SK-N-SH treated with all-trans-retinoic acid at 6 μM for 48 hours (cell line): ENCODE measurements around the gene NBPF26.
"Not testable (repeated sequence)": the region's sequence is repeated elsewhere in the genome, so short reads cannot be mapped to it uniquely, and the experiment has no call there.

Experiments
- ATAC-seq: fragments of 200-7000 bp; cut with Tn5 transposase; 3 replicates; pipeline ENCODE4 v1.9.1; 2020; ENCODE audit warnings: mild to moderate bottlenecking, moderate library complexity
- ARNTL ChIP-seq: fragments of 450-650 bp; formaldehyde crosslinking; IDR thresholded peaks from 2 replicates; pipeline ENCODE4 v1.5.0; 2020; ENCODE audit warnings: low read depth, mild to moderate bottlenecking, moderate library complexity, borderline replicate concordance
- CREB5 ChIP-seq: fragments of 250-450 bp; sonication (Bioruptor Pico); IDR thresholded peaks from 2 replicates; pipeline ENCODE4 v1.5.1; 2020; ENCODE audit warnings: low read depth, mild to moderate bottlenecking, moderate library complexity
- CSDC2 ChIP-seq: fragments of 250-450 bp; sonication (Bioruptor Pico); IDR thresholded peaks from 2 replicates; pipeline ENCODE4 v1.5.0; 2020; ENCODE audit warnings: mild to moderate bottlenecking, moderate library complexity
- CSRNP3 ChIP-seq: fragments of 250-450 bp; sonication (Bioruptor Pico); IDR thresholded peaks from 2 replicates; pipeline ENCODE4 v1.5.1; 2021; ENCODE audit warnings: mild to moderate bottlenecking, moderate library complexity
- ESRRG ChIP-seq: fragments of 250-450 bp; sonication (Bioruptor Pico); IDR thresholded peaks from 2 replicates; pipeline ENCODE4 v1.6.1; 2021; ENCODE audit warnings: mild to moderate bottlenecking
- GLIS3 ChIP-seq: fragments of 250-450 bp; sonication (Bioruptor Pico); IDR thresholded peaks from 2 replicates; pipeline ENCODE4 v1.5.0; 2020; ENCODE audit warnings: mild to moderate bottlenecking, moderate library complexity
- ISL1 ChIP-seq: fragments of 250-450 bp; sonication (Bioruptor Pico); IDR thresholded peaks from 2 replicates; pipeline ENCODE4 v2.1.2; 2022; ENCODE audit warnings: mild to moderate bottlenecking, moderate library complexity
- PATZ1 ChIP-seq: fragments of 250-450 bp; sonication (Bioruptor Pico); IDR thresholded peaks from 2 replicates; pipeline ENCODE4 v1.8.0; 2020; ENCODE audit warnings: mild to moderate bottlenecking, moderate library complexity, borderline replicate concordance
- POU6F1 ChIP-seq: fragments of 250-450 bp; sonication (Bioruptor Pico); IDR thresholded peaks from 2 replicates; pipeline ENCODE4 v1.8.0; 2021; ENCODE audit warnings: low read depth, mild to moderate bottlenecking, moderate library complexity, borderline replicate concordance
- PPARA ChIP-seq: fragments of 250-450 bp; sonication (Bioruptor Pico); IDR thresholded peaks from 2 replicates; pipeline ENCODE4 v1.5.0; 2020; ENCODE audit warnings: mild to moderate bottlenecking, borderline replicate concordance
- RARB ChIP-seq: fragments of 250-450 bp; sonication (Bioruptor Pico); IDR thresholded peaks from 2 replicates; pipeline ENCODE4 v1.8.0; 2021; ENCODE audit warnings: mild to moderate bottlenecking, moderate library complexity
- SNAI2 ChIP-seq: fragments of 250-450 bp; sonication (Bioruptor Pico); IDR thresholded peaks from 2 replicates; pipeline ENCODE4 v1.5.0; 2020; ENCODE audit warnings: mild to moderate bottlenecking, moderate library complexity
- TCF4 ChIP-seq: fragments of 250-450 bp; sonication (Bioruptor Pico); IDR thresholded peaks from 2 replicates; pipeline ENCODE4 v1.8.0; 2021; ENCODE audit warnings: mild to moderate bottlenecking, moderate library complexity, borderline replicate concordance
- TOX ChIP-seq: fragments of 250-450 bp; sonication (Bioruptor Pico); IDR thresholded peaks from 2 replicates; pipeline ENCODE4 v1.8.0; 2021; ENCODE audit warnings: mild to moderate bottlenecking, moderate library complexity, borderline replicate concordance
- TSHZ2 ChIP-seq: fragments of 250-450 bp; sonication (Bioruptor Pico); IDR thresholded peaks from 2 replicates; pipeline ENCODE4 v1.5.0; 2020; ENCODE audit warnings: mild to moderate bottlenecking, moderate library complexity
- ZC3H10 ChIP-seq: fragments of 250-450 bp; sonication (Bioruptor Pico); IDR thresholded peaks from 2 replicates; pipeline ENCODE4 v1.5.1; 2021; ENCODE audit warnings: mild to moderate bottlenecking, moderate library complexity
- ZFP3 ChIP-seq: fragments of 250-450 bp; sonication (Bioruptor Pico); IDR thresholded peaks from 2 replicates; pipeline ENCODE4 v1.5.0; 2020; ENCODE audit warnings: mild to moderate bottlenecking, moderate library complexity
- ZFP30 ChIP-seq: fragments of 450-650 bp; formaldehyde crosslinking; IDR thresholded peaks from 2 replicates; pipeline ENCODE4 v1.5.0; 2022; ENCODE audit warnings: mild to moderate bottlenecking, moderate library complexity
- ZNF565 ChIP-seq: fragments of 450-650 bp; formaldehyde crosslinking; conservative IDR thresholded peaks from 2 replicates; pipeline ENCODE4 v1.5.0; 2020; ENCODE audit warnings: low read depth, mild to moderate bottlenecking, moderate library complexity
- ZNF70 ChIP-seq: fragments of 450-650 bp; formaldehyde crosslinking; IDR thresholded peaks from 2 replicates; pipeline ENCODE4 v1.5.0; 2020; ENCODE audit warnings: mild to moderate bottlenecking, moderate library complexity
- ZNF8 ChIP-seq: fragments of 450-650 bp; formaldehyde crosslinking; IDR thresholded peaks from 2 replicates; pipeline ENCODE4 v1.5.0; 2020; ENCODE audit warnings: mild to moderate bottlenecking, moderate library complexity

NBPF26 gene

GRCh38 chr1:120850537-120851421 lies 127.0 kb downstream of the NBPF26 start:
- peak; percentile 95 for ATAC-seq
- TF ChIP-seq ZNF565, result peak; percentile 99
- TF ChIP-seq ZC3H10 (CRISPR knock-in tag), result peak; percentile 100
- peak; percentile 91 for TF ChIP-seq ZNF70 (CRISPR knock-in tag)
- TF ChIP-seq POU6F1, result peak; percentile 100
- peak; percentile 97 for TF ChIP-seq SNAI2 (CRISPR knock-in tag)
- TF ChIP-seq ZNF8 (CRISPR knock-in tag), result peak; percentile 91
- peak; percentile 100 for TF ChIP-seq GLIS3 (CRISPR knock-in tag)
- peak; percentile 100 for TF ChIP-seq ESRRG (CRISPR knock-in tag)
- peak; percentile 84 for TF ChIP-seq ZFP3 (CRISPR knock-in tag)
- TF ChIP-seq ARNTL (CRISPR knock-in tag), result peak; percentile 98
- TF ChIP-seq PPARA, result peak; percentile 93
- TF ChIP-seq CREB5 (CRISPR knock-in tag), result peak; percentile 100
- TF ChIP-seq ZFP30, result peak; percentile 94
- TF ChIP-seq TSHZ2, result peak; percentile 80
- peak; percentile 93 for TF ChIP-seq TCF4 (CRISPR knock-in tag)
- peak; percentile 100 for TF ChIP-seq TOX
- peak; percentile 100 for TF ChIP-seq RARB (CRISPR knock-in tag)
- TF ChIP-seq CSRNP3, result peak; percentile 100
- peak; percentile 34; the same call in 1 of the 2 replicates for TF ChIP-seq ISL1 (CRISPR knock-in tag)
- peak; percentile 98 for TF ChIP-seq CSDC2
- peak; percentile 100 for TF ChIP-seq PATZ1
- TF ChIP-seq, all 23 proteins: peak for 21; not testable (repeated sequence) for 2

GRCh38 chr1:120858144-120858543 lies 134.4 kb downstream of the NBPF26 start:
- not testable (repeated sequence) for ATAC-seq

GRCh38 chr1:120859615-120860234 lies 136.0 kb downstream of the NBPF26 start:
- ATAC-seq, result not testable (repeated sequence)

GRCh38 chr1:120878206-120878605 lies 154.5 kb downstream of the NBPF26 start:
- ATAC-seq, result not testable (repeated sequence)

GRCh38 chr1:120880056-120880455 lies 156.3 kb downstream of the NBPF26 start:
- not testable (repeated sequence) for ATAC-seq

GRCh38 chr1:120881934-120882333 lies 158.2 kb downstream of the NBPF26 start:
- not testable (repeated sequence) for ATAC-seq
